WTC11 (cell line): ENCODE data around the gene LPP. TPM values are rescaled to one million over a fixed set of nuclear protein-coding genes. Genes with fewer than 3 reads are reported as not detected.

Experiments used
- ATAC-seq: fragments of 200-7000 bp; cut with Tn5 transposase; 2 replicates; pipeline ENCODE4 v1.10.0; 2021; ENCODE audit warnings: mild to moderate bottlenecking, moderate library complexity
- CTCF ChIA-PET: fragments of 300-600 bp; sonication (Branson Sonifier 250); formaldehyde crosslinking; loops from one replicate; lab custom pipeline; 2021; ENCODE audit warnings: antibody characterized with exemption; lab: Charles Lee
- POLR2A ChIA-PET: fragments of 350-600 bp; sonication (Branson Sonifier 250); formaldehyde crosslinking; loops from one replicate; lab custom pipeline; 2021; ENCODE audit warnings: antibody characterized with exemption; lab: Charles Lee
- DNase-seq: peaks from one replicate; pipeline ENCODE4 v3.0.0; 2021; ENCODE audit warnings: low spot score
- H3K27ac Mint-ChIP-seq: 2 replicates; pipeline ENCODE4 v1.8.0; 2021; ENCODE audit warnings: mixed read lengths
- H3K27me3 Mint-ChIP-seq: 2 replicates; pipeline ENCODE4 v1.8.0; 2021; ENCODE audit warnings: low read depth, mild to moderate bottlenecking, moderate library complexity, mixed read lengths
- H3K36me3 Mint-ChIP-seq: 2 replicates; pipeline ENCODE4 v1.8.0; 2021; ENCODE audit warnings: mixed read lengths
- H3K4me1 Mint-ChIP-seq: 2 replicates; pipeline ENCODE4 v1.8.0; 2022; ENCODE audit warnings: mixed read lengths
- H3K4me3 Mint-ChIP-seq: 2 replicates; pipeline ENCODE4 v1.8.0; 2021; ENCODE audit warnings: mild to moderate bottlenecking, moderate library complexity, mixed read lengths
- H3K9me3 Mint-ChIP-seq: 2 replicates; pipeline ENCODE4 v1.8.0; 2021; ENCODE audit warnings: mixed read lengths
- AR ChIP-seq: fragments of 250-450 bp; sonication (Bioruptor Pico); IDR thresholded peaks from 2 replicates; pipeline ENCODE4 v1.9.0; 2021; ENCODE audit warnings: mild to moderate bottlenecking
- ARID4B ChIP-seq: sonication (generic); formaldehyde crosslinking; IDR thresholded peaks from 2 replicates; pipeline ENCODE4 v1.8.0; 2023; ENCODE audit warnings: missing genetic modification reagents, mild to moderate bottlenecking, borderline replicate concordance
- E2F1 ChIP-seq: sonication (generic); formaldehyde crosslinking; IDR thresholded peaks from 2 replicates; pipeline ENCODE4 v1.8.0; 2022; ENCODE audit warnings: mild to moderate bottlenecking, missing genetic modification reagents
- GTF2I ChIP-seq: fragments of 250-450 bp; sonication (Bioruptor Pico); conservative IDR thresholded peaks from 2 replicates; pipeline ENCODE4 v1.4.0; 2021; ENCODE audit warnings: mild to moderate bottlenecking
- IRF2 ChIP-seq: sonication (generic); formaldehyde crosslinking; IDR thresholded peaks from 2 replicates; pipeline ENCODE4 v1.8.0; 2022; ENCODE audit warnings: low read depth, missing genetic modification reagents, borderline replicate concordance
- MAX ChIP-seq: sonication (generic); formaldehyde crosslinking; IDR thresholded peaks from 2 replicates; pipeline ENCODE4 v1.8.0; 2022; ENCODE audit warnings: mild to moderate bottlenecking, missing genetic modification reagents
- MXD4 ChIP-seq: fragments of 250-450 bp; sonication (Bioruptor Pico); IDR thresholded peaks from 2 replicates; pipeline ENCODE4 v1.8.0; 2021; ENCODE audit warnings: mild to moderate bottlenecking, moderate library complexity, borderline replicate concordance
- NFE2L1 ChIP-seq: sonication (generic); formaldehyde crosslinking; IDR thresholded peaks from 2 replicates; pipeline ENCODE4 v1.8.1; 2023; ENCODE audit warnings: missing genetic modification reagents
- NFYB ChIP-seq: sonication (generic); formaldehyde crosslinking; conservative IDR thresholded peaks from 2 replicates; pipeline ENCODE4 v1.8.0; 2022; ENCODE audit warnings: low read depth, missing genetic modification reagents
- PRDM15 ChIP-seq: sonication (generic); formaldehyde crosslinking; IDR thresholded peaks from 2 replicates; pipeline ENCODE4 v1.8.0; 2022; ENCODE audit warnings: missing genetic modification reagents
- PREB ChIP-seq: sonication (generic); formaldehyde crosslinking; IDR thresholded peaks from 2 replicates; pipeline ENCODE4 v1.8.1; 2022; ENCODE audit warnings: mild to moderate bottlenecking, missing genetic modification reagents, moderate library complexity, borderline replicate concordance
- ZBTB21 ChIP-seq: sonication (generic); formaldehyde crosslinking; IDR thresholded peaks from 2 replicates; pipeline ENCODE4 v1.8.1; 2023; ENCODE audit warnings: mild to moderate bottlenecking, missing genetic modification reagents, borderline replicate concordance
- ZNF121 ChIP-seq: sonication (generic); formaldehyde crosslinking; IDR thresholded peaks from 2 replicates; pipeline ENCODE4 v1.8.0; 2023; ENCODE audit warnings: missing genetic modification reagents
- ZNF138 ChIP-seq: sonication (generic); formaldehyde crosslinking; conservative IDR thresholded peaks from 2 replicates; pipeline ENCODE4 v1.8.1; 2022; ENCODE audit warnings: mild to moderate bottlenecking, moderate library complexity, missing genetic modification reagents
- ZNF219 ChIP-seq: sonication (generic); formaldehyde crosslinking; IDR thresholded peaks from 2 replicates; pipeline ENCODE4 v1.8.0; 2023; ENCODE audit warnings: missing genetic modification reagents, mild to moderate bottlenecking, borderline replicate concordance
- ZNF263 ChIP-seq: sonication (generic); formaldehyde crosslinking; IDR thresholded peaks from 2 replicates; pipeline ENCODE4 v1.8.1; 2022; ENCODE audit warnings: low read depth, mild to moderate bottlenecking, moderate library complexity, missing genetic modification reagents
- ZNF416 ChIP-seq: fragments of 250-450 bp; sonication (Bioruptor Pico); IDR thresholded peaks from 2 replicates; pipeline ENCODE4 v1.9.0; 2021; ENCODE audit warnings: mild to moderate bottlenecking, inconsistent platforms
- ZNF423 ChIP-seq: fragments of 250-450 bp; sonication (Bioruptor Pico); IDR thresholded peaks from 2 replicates; pipeline ENCODE4 v2.1.2; 2022; ENCODE audit warnings: mild to moderate bottlenecking, moderate library complexity
- ZNF671 ChIP-seq: fragments of 250-450 bp; sonication (Bioruptor Pico); IDR thresholded peaks from 2 replicates; pipeline ENCODE4 v1.8.0; 2021; ENCODE audit warnings: mild to moderate bottlenecking
- total RNA-seq: library from RNA; stranded (reverse); gene quantifications from 3 replicates; pipeline ENCODE4 v1.2.3, GENCODE V29; 2021

The LPP gene
- total RNA-seq, 1 experiment from 2014 or later = 49.6 TPM

GRCh38 chr3:188700501-188700900, 546.5 kb downstream of the LPP start (continued):
- TF ChIP-seq NFYB (CRISPR knock-in tag) (no peak), PRDM15 (CRISPR knock-in tag) (no peak), ZNF219 (CRISPR knock-in tag) (no peak), MXD4 (no peak), E2F1 (CRISPR knock-in tag) (no peak), ZNF263 (no peak), ARID4B (CRISPR knock-in tag) (no peak), GTF2I (CRISPR knock-in tag) (no peak)

GRCh38 chr3:188700918-188701317, 547.0 kb downstream of the LPP start:
- POLR2A ChIA-PET = no interaction called here
- peaks cover 11% of the 10 kb centered on the region for H3K4me1 Mint-ChIP-seq
- CTCF ChIA-PET = no interaction called here
- no peak for TF ChIP-seq ZBTB21 (CRISPR knock-in tag)
- TF ChIP-seq ZNF138 (CRISPR knock-in tag) = no peak
- no peak for TF ChIP-seq ZNF416 (CRISPR knock-in tag)
- no peak for TF ChIP-seq ARID4B (CRISPR knock-in tag)
- no peak for TF ChIP-seq ZNF121 (CRISPR knock-in tag)
- no peak for TF ChIP-seq PREB (CRISPR knock-in tag)
- TF ChIP-seq ZNF423 (CRISPR knock-in tag) = no peak
- no peak for TF ChIP-seq MAX (CRISPR knock-in tag)
- TF ChIP-seq NFE2L1 (CRISPR knock-in tag) = no peak
- no peak for TF ChIP-seq IRF2 (CRISPR knock-in tag)
- TF ChIP-seq ZNF671 = no peak
- TF ChIP-seq AR = no peak

More at GRCh38 chr3:188700918-188701317, 547.0 kb downstream of the LPP start:
- no peak overlapping the region for H3K27ac Mint-ChIP-seq
- no peaks in the 10 kb centered on the region for H3K27me3 Mint-ChIP-seq
- H3K4me3 Mint-ChIP-seq = no peak overlapping the region
- no peaks in the 10 kb centered on the region for H3K36me3 Mint-ChIP-seq
- ATAC-seq = no peak
- no peaks in the 10 kb centered on the region for H3K9me3 Mint-ChIP-seq
- no peak for DNase-seq
